Spinal cord (tissue), 9 donors: ENCODE measurements around the gene LASP1NB.
A peak's percentile ranks its signal among the peaks of the same experiment; 100 is the strongest.

Source experiments
- DNase-seq, 6 donors: peaks; one replicate each; pipeline versions ENCODE4 v3.0.0 to v3.0.0-alpha.2; 2013 to 2015; ENCODE audit warnings: low spot score in 6 of 6, low read depth in 4 of 6
- H3K27ac ChIP-seq: one replicate; pipeline ENCODE4 v1.5.1; 2013; ENCODE audit warnings: low read depth, low read length, control low read depth
- H3K27me3 ChIP-seq: one replicate; pipeline ENCODE4 v1.6.1; 2013; ENCODE audit warnings: low read length; ENCODE audit not compliant: control insufficient read depth, insufficient read depth
- H3K36me3 ChIP-seq: one replicate; pipeline ENCODE4 v1.6.1; 2013; ENCODE audit warnings: low read length; ENCODE audit not compliant: control insufficient read depth, insufficient read depth
- H3K4me1 ChIP-seq: one replicate; pipeline ENCODE4 v1.6.1; 2013; ENCODE audit warnings: low read length; ENCODE audit not compliant: control insufficient read depth, insufficient read depth
- H3K4me3 ChIP-seq: one replicate; pipeline ENCODE4 v1.5.1; 2013; ENCODE audit warnings: low read depth, low read length, control low read depth
- H3K9me3 ChIP-seq: one replicate; pipeline ENCODE4 v1.6.1; 2013; ENCODE audit warnings: low read length; ENCODE audit not compliant: control insufficient read depth, insufficient read depth
- WGBS: methylation state at CpG from one replicate; pipeline ENCODE4 v1.1.5; 2013; ENCODE audit warnings: missing lambda C conversion rate; ENCODE audit not compliant: insufficient coverage; 5-methylcytosine and 5-hydroxymethylcytosine counted together
- donor health status: healthy.

The LASP1NB gene

GRCh38 chr17:38912221-38912813 lies 13.1 kb upstream of the LASP1NB start:
- Histone ChIP-seq H3K27me3 (no peaks in the 10 kb centered on the region), H3K4me1 (peaks cover 19% of the 10 kb centered on the region), H3K9me3 (no peaks in the 10 kb centered on the region), H3K4me3 (no peak overlapping the region), H3K36me3 (peaks cover 81% of the 10 kb centered on the region), H3K27ac (no peak overlapping the region)
- WGBS = 80% methylated on average over 13 of the region's 13 CpGs
- DNase-seq = peak in 1 of 6 donors; percentile 50

GRCh38 chr17:38914741-38915638 lies 10.4 kb upstream of the LASP1NB start:
- no peak for DNase-seq
- Histone ChIP-seq H3K27ac (no peak overlapping the region), H3K27me3 (no peaks in the 10 kb centered on the region), H3K4me3 (no peak overlapping the region), H3K4me1 (peaks cover 10% of the 10 kb centered on the region), H3K36me3 (peaks cover 89% of the 10 kb centered on the region), H3K9me3 (no peaks in the 10 kb centered on the region)
- 92% methylated on average over 18 of the region's 20 CpGs for WGBS

- no peak overlapping the region for H3K4me3 ChIP-seq
- DNase-seq = no peak
- no peaks in the 10 kb centered on the region for H3K27me3 ChIP-seq
- H3K27ac ChIP-seq = no peak overlapping the region
- H3K9me3 ChIP-seq = no peaks in the 10 kb centered on the region
- peaks cover 90% of the 10 kb centered on the region for H3K36me3 ChIP-seq
- peaks cover 10% of the 10 kb centered on the region for H3K4me1 ChIP-seq
- 95% methylated on average over 5 of the region's 7 CpGs for WGBS
Measured at GRCh38 chr17:38915639-38915995, 9.8 kb upstream of the LASP1NB start.

GRCh38 chr17:38916771-38917170 lies 8.6 kb upstream of the LASP1NB start:
- Histone ChIP-seq H3K27ac (no peak overlapping the region), H3K9me3 (no peaks in the 10 kb centered on the region), H3K4me3 (no peak overlapping the region), H3K27me3 (no peaks in the 10 kb centered on the region), H3K4me1 (peaks cover 12% of the 10 kb centered on the region), H3K36me3 (peaks cover 84% of the 10 kb centered on the region)
- 92% methylated on average over 8 of the region's 8 CpGs for WGBS
- DNase-seq = no peak

- Histone ChIP-seq H3K4me1 (peaks cover 14% of the 10 kb centered on the region), H3K27ac (no peak overlapping the region), H3K36me3 (peaks cover 80% of the 10 kb centered on the region), H3K4me3 (no peak overlapping the region), H3K9me3 (no peaks in the 10 kb centered on the region), H3K27me3 (no peaks in the 10 kb centered on the region)
- WGBS = 100% methylated on average over 2 of the region's 3 CpGs
- DNase-seq = no peak
Measured at GRCh38 chr17:38917259-38917658, 8.2 kb upstream of the LASP1NB start.

- no peak overlapping the region for H3K4me3 ChIP-seq
- no peaks in the 10 kb centered on the region for H3K27me3 ChIP-seq
- no peaks in the 10 kb centered on the region for H3K9me3 ChIP-seq
- peaks cover 71% of the 10 kb centered on the region for H3K36me3 ChIP-seq
- DNase-seq = no peak
- H3K4me1 ChIP-seq = peaks cover 18% of the 10 kb centered on the region
- H3K27ac ChIP-seq = no peak overlapping the region
- 48% methylated on average over 37 of the region's 37 CpGs for WGBS
Measured at GRCh38 chr17:38918129-38918913, 7.1 kb upstream of the LASP1NB start.

- Histone ChIP-seq H3K4me1 (peaks cover 19% of the 10 kb centered on the region), H3K27me3 (no peaks in the 10 kb centered on the region), H3K27ac (no peak overlapping the region), H3K36me3 (peaks cover 65% of the 10 kb centered on the region), H3K4me3 (no peak overlapping the region), H3K9me3 (no peaks in the 10 kb centered on the region)
- 96% methylated on average over 4 of the region's 5 CpGs for WGBS
- DNase-seq = no peak
Measured at GRCh38 chr17:38918916-38919315, 6.5 kb upstream of the LASP1NB start.

GRCh38 chr17:38919316-38920078 lies 5.9 kb upstream of the LASP1NB start:
- Histone ChIP-seq H3K4me1 (peaks cover 19% of the 10 kb centered on the region), H3K27me3 (no peaks in the 10 kb centered on the region), H3K4me3 (no peak overlapping the region), H3K9me3 (no peaks in the 10 kb centered on the region), H3K36me3 (peaks cover 59% of the 10 kb centered on the region), H3K27ac (no peak overlapping the region)
- no peak for DNase-seq
- WGBS = 96% methylated on average over 14 of the region's 16 CpGs
